B cell (primary cell): Measurements from ENCODE around the gene ORC1. TPM values are rescaled to one million over a fixed set of nuclear protein-coding genes. Genes with fewer than 3 reads are reported as not detected.

Source experiments
- ATAC-seq: fragments of 200-7000 bp; cut with Tn5 transposase; one replicate; pipeline ENCODE4 v1.10.0; 2021; ENCODE audit warnings: low read depth, mild to moderate bottlenecking, moderate number of reproducible peaks, moderate library complexity
- CTCF ChIA-PET: fragments of 350-600 bp; sonication (Branson Sonifier 250); formaldehyde crosslinking; loops from one replicate; lab custom pipeline; 2021; ENCODE audit warnings: antibody characterized with exemption, inconsistent platforms; lab: Charles Lee
- POLR2A ChIA-PET: fragments of 350-600 bp; sonication (Branson Sonifier 250); formaldehyde crosslinking; loops from one replicate; lab custom pipeline; 2021; ENCODE audit warnings: antibody characterized with exemption; lab: Charles Lee
- DNase-seq: peaks from one replicate; pipeline ENCODE4 v3.0.0; 2013
- H2AFZ ChIP-seq: 2 replicates; pipeline ENCODE4 v1.6.1; 2012; ENCODE audit warnings: mild to moderate bottlenecking, low read depth, low read length; ENCODE audit not compliant: insufficient read depth, poor library complexity, severe bottlenecking
- H3K27ac ChIP-seq, 2 donors: 1 replicate in 1 of 2; 2 replicates in 1 of 2; pipeline ENCODE4 v1.5.1; 2012 to 2013; ENCODE audit warnings: low read length in 2 of 2, mild to moderate bottlenecking in 2 of 2, moderate library complexity in 1 of 2
- H3K27me3 ChIP-seq, 4 experiments: fragments of 200-600 bp in 1 of 4; sonication (generic) in 1 of 4; replicated peaks in 1 of 4; 1 replicate in 2 of 4; 2 replicates in 2 of 4; pipeline versions ENCODE4 v1.6.1 to v1.7.0; 2013 to 2016; ENCODE audit warnings: low read length in 3 of 4, mild to moderate bottlenecking in 2 of 4, mixed read lengths in 1 of 4, moderate library complexity in 1 of 4; ENCODE audit not compliant: insufficient read depth in 4 of 4, control insufficient read depth in 3 of 4; ENCODE audit errors: control extremely low read depth in 1 of 4
- H3K36me3 ChIP-seq, 2 experiments: replicated peaks in 1 of 2; 1 replicate in 1 of 2; 2 replicates in 1 of 2; pipeline versions ENCODE4 v1.6.1 to v1.7.1; 2013; ENCODE audit warnings: low read length in 1 of 2; ENCODE audit not compliant: insufficient read depth in 2 of 2, control insufficient read depth in 1 of 2; ENCODE audit errors: control extremely low read depth in 1 of 2, extremely low read depth in 1 of 2
- H3K4me1 ChIP-seq, 2 donors: fragments of 200-600 bp in 1 of 2; sonication (generic) in 1 of 2; 1 replicate in 1 of 2; 2 replicates in 1 of 2; pipeline versions ENCODE4 v1.5.1 to v1.6.1; 2013 to 2017; ENCODE audit warnings: low read length in 2 of 2; ENCODE audit not compliant: control insufficient read depth in 2 of 2, insufficient read depth in 2 of 2
- H3K4me2 ChIP-seq: replicated peaks from 2 replicates; pipeline ENCODE3; 2012; ENCODE audit warnings: mild to moderate bottlenecking, low read depth, low read length; ENCODE audit not compliant: poor library complexity, severe bottlenecking
- H3K4me3 ChIP-seq, 5 experiments: fragments of 200-600 bp in 1 of 5; sonication (generic) in 1 of 5; 1 replicate in 3 of 5; 2 replicates in 2 of 5; pipeline versions ENCODE4 v1.5.1 to v1.7.0; 2011 to 2016; ENCODE audit warnings: low read length in 4 of 5, mild to moderate bottlenecking in 4 of 5, low read depth in 2 of 5, control low read depth in 1 of 5, moderate library complexity in 1 of 5; ENCODE audit not compliant: insufficient read depth in 1 of 5; ENCODE audit errors: control extremely low read depth in 1 of 5, extremely low read depth in 1 of 5
- H3K79me2 ChIP-seq: fragments of 200-600 bp; sonication (generic); one replicate; pipeline ENCODE4 v1.6.0; 2016; ENCODE audit warnings: low read length; ENCODE audit not compliant: control insufficient read depth, insufficient read depth
- H3K9ac ChIP-seq: fragments of 200-600 bp; sonication (generic); 2 replicates; pipeline ENCODE4 v1.6.1; 2017; ENCODE audit warnings: mild to moderate bottlenecking, low read length, moderate library complexity
- H3K9me3 ChIP-seq, 3 donors: one replicate each; pipeline versions ENCODE4 v1.6.1 to v1.7.1; 2013; ENCODE audit warnings: low read length in 2 of 3; ENCODE audit not compliant: control insufficient read depth in 2 of 3, insufficient read depth in 1 of 3; ENCODE audit errors: control extremely low read depth in 1 of 3
- H4K20me1 ChIP-seq: 2 replicates; pipeline ENCODE4 v1.6.0; 2012; ENCODE audit warnings: mild to moderate bottlenecking, low read length; ENCODE audit not compliant: insufficient read depth, control insufficient read depth, poor library complexity, severe bottlenecking
- H3K27ac Mint-ChIP-seq: one replicate; pipeline ENCODE4 v1.8.0; 2021; ENCODE audit warnings: mixed read lengths
- H3K27me3 Mint-ChIP-seq: one replicate; pipeline ENCODE4 v1.8.0; 2021; ENCODE audit warnings: mixed read lengths
- H3K4me1 Mint-ChIP-seq: one replicate; pipeline ENCODE4 v1.8.0; 2021; ENCODE audit warnings: mixed read lengths
- H3K4me3 Mint-ChIP-seq: one replicate; pipeline ENCODE4 v1.8.0; 2021; ENCODE audit warnings: mixed read lengths
- H3K9me3 Mint-ChIP-seq: one replicate; pipeline ENCODE4 v1.8.0; 2022; ENCODE audit warnings: mixed read lengths; ENCODE audit not compliant: insufficient read depth
- EZH2 ChIP-seq: IDR thresholded peaks from 2 replicates; pipeline ENCODE4 v1.6.1; 2012; ENCODE audit warnings: borderline replicate concordance, low read depth, mild to moderate bottlenecking, moderate library complexity, low read length; ENCODE audit not compliant: insufficient read depth, poor library complexity, severe bottlenecking
- WGBS: methylation state at CpG from one replicate; pipeline ENCODE4 v1.1.5; 2013; ENCODE audit warnings: missing lambda C conversion rate; ENCODE audit not compliant: insufficient coverage; 5-methylcytosine and 5-hydroxymethylcytosine counted together
- intact Hi-C: fragments of 100-400 bp; cut with micrococcal nuclease; formaldehyde crosslinking; loops from one replicate; pipeline ENCODE4 v1.10.0; 2022
- polyA plus RNA-seq: library from polyadenylated mRNA; depleted of rRNA; stranded (reverse); fragments of >200 nt; gene quantifications from 2 replicates; pipeline ENCODE4 v1.2.3, GENCODE V29; 2012
- total RNA-seq, 2 donors: library from RNA; stranded (reverse); fragments of 120-200 nt in 1 of 2; gene quantifications; 1 replicate in 1 of 2; 2 replicates in 1 of 2; pipeline versions ENCODE4 v1.2.3 to v1.2.4, GENCODE V29; 2013 to 2022
- TF ChIP-seq, protein P1 (sequence below): fragments of 200-600 bp; IDR thresholded peaks from one replicate; pipeline ENCODE4 v1.8.0; 2022; ENCODE audit warnings: antibody characterized with exemption, mild to moderate bottlenecking

The ORC1 gene
- total and polyA plus RNA-seq, 2 donors (not counting 1 experiment from before 2014, with no cell fraction given) = 0.78 to 1.3 TPM

GRCh38 chr1:52414942-52415341 is 10.7 kb upstream of the ORC1 start:
- Histone ChIP-seq H3K36me3 (peaks cover 23 to 81% of the 10 kb centered on the region in 2 experiments), H3K9me3 (no peaks in the 10 kb centered on the region), H3K27ac (no peak overlapping the region), H2AFZ (no peak overlapping the region), H3K9ac (no peak overlapping the region), H3K4me3 (no peak overlapping the region), H3K79me2 (no peaks in the 10 kb centered on the region), H4K20me1 (no peaks in the 10 kb centered on the region), H3K4me1 (no peaks in the 10 kb centered on the region), H3K4me2 (no peak overlapping the region), H3K27me3 (no peaks in the 10 kb centered on the region)
- H3K4me1 Mint-ChIP-seq = no peaks in the 10 kb centered on the region
- ChIA-PET POLR2A (no interaction called here), CTCF (interaction anchor here (1.3 kb wide), 1 partner anchor 271 kb away, joined by 4 read pairs; no protein-coding TSS in a partner anchor)
- H3K27me3 Mint-ChIP-seq = no peaks in the 10 kb centered on the region
- no peak for ATAC-seq
- intact Hi-C loops = no loop called here
- TF ChIP-seq EZH2 = no peak
- TF ChIP-seq, protein P1, sequence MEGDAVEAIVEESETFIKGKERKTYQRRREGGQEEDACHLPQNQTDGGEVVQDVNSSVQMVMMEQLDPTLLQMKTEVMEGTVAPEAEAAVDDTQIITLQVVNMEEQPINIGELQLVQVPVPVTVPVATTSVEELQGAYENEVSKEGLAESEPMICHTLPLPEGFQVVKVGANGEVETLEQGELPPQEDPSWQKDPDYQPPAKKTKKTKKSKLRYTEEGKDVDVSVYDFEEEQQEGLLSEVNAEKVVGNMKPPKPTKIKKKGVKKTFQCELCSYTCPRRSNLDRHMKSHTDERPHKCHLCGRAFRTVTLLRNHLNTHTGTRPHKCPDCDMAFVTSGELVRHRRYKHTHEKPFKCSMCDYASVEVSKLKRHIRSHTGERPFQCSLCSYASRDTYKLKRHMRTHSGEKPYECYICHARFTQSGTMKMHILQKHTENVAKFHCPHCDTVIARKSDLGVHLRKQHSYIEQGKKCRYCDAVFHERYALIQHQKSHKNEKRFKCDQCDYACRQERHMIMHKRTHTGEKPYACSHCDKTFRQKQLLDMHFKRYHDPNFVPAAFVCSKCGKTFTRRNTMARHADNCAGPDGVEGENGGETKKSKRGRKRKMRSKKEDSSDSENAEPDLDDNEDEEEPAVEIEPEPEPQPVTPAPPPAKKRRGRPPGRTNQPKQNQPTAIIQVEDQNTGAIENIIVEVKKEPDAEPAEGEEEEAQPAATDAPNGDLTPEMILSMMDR = no peak
- no peak for DNase-seq
- no peak overlapping the region for H3K27ac Mint-ChIP-seq
- no peak overlapping the region for H3K4me3 Mint-ChIP-seq
- H3K9me3 Mint-ChIP-seq = no peaks in the 10 kb centered on the region

DNA sequence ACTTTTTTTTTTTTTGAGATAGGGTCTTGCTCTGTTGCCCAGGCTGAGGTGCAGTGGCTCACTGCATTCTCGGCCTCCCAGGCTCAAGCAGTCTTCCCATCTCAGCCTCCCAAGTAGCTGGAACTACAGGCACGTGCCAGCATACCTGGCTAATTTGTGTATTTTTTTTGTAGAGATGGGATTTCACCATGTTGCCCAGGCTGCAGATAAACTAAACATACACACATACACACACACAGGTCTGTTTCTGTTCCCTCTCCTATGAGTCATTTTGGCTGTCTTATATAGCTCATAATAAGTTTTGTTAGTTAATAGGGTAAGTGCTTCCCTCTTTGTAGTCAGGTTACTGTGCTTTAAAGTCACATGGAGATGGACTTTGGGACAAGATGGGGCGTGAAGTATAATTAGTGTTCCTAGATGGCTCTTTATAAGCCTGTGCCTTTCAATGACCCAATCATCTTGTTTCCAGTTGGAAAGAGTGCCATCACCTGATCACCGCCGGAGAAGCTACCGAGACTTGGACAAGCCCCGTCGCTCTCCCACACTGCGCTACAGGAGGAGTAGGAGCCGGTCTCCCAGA is 9.3 kb upstream of the ORC1 start:
- H3K9me3 ChIP-seq = no peaks in the 10 kb centered on the region
- intact Hi-C loops = no loop called here
- no peaks in the 10 kb centered on the region for H3K27me3 Mint-ChIP-seq
- WGBS = 97% methylated on average over 8 of the region's 10 CpGs
- H3K4me1 ChIP-seq = no peaks in the 10 kb centered on the region
- TF ChIP-seq EZH2 = no peak
- TF ChIP-seq, protein P1 = no peak
- no peak overlapping the region for H3K4me2 ChIP-seq
- no peak overlapping the region for H3K27ac ChIP-seq
- H3K9me3 Mint-ChIP-seq = no peaks in the 10 kb centered on the region
- ATAC-seq (no peak), DNase-seq (no peak)
- no peak overlapping the region for H2AFZ ChIP-seq
- H3K4me3 Mint-ChIP-seq = no peak overlapping the region
- H4K20me1 ChIP-seq = no peaks in the 10 kb centered on the region
- no peak overlapping the region for H3K4me3 ChIP-seq
- peaks cover 25 to 87% of the 10 kb centered on the region in 2 experiments for H3K36me3 ChIP-seq
- ChIA-PET POLR2A (no interaction called here), CTCF (interaction anchor here (0.7 to 1.1 kb wide), 3 partner anchors 8 to 1806 kb away, joined by 3 to 5 read pairs (median 3); no protein-coding TSS in a partner anchor)
- H3K4me1 Mint-ChIP-seq = no peaks in the 10 kb centered on the region
- H3K79me2 ChIP-seq = no peaks in the 10 kb centered on the region
- no peak overlapping the region for H3K27ac Mint-ChIP-seq
- no peaks in the 10 kb centered on the region for H3K27me3 ChIP-seq
- H3K9ac ChIP-seq = no peak overlapping the region
